ENCODE measurements around the gene ZBTB4. TPM values are rescaled to one million over a fixed set of nuclear protein-coding genes. Genes with fewer than 3 reads are reported as not detected.

ZBTB4 gene
- total RNA-seq, 2 donors from 2014 or later, result 50.5 to 67.3 TPM

GRCh38 chr17:7513850-7514419 lies 34.5 kb upstream of the ZBTB4 start:
- no peak for DNase-seq (ENCODE audit: low spot score)
- no peak overlapping the region for H3K4me3 ChIP-seq
- no peaks in the 10 kb centered on the region for H3K9me3 ChIP-seq
- peaks cover 54% of the 10 kb centered on the region for H3K36me3 ChIP-seq
- no peak overlapping the region for H3K27ac ChIP-seq
- H3K4me1 ChIP-seq, result no peaks in the 10 kb centered on the region
- H3K27me3 ChIP-seq, result no peaks in the 10 kb centered on the region
- TF ChIP-seq, protein P1, sequence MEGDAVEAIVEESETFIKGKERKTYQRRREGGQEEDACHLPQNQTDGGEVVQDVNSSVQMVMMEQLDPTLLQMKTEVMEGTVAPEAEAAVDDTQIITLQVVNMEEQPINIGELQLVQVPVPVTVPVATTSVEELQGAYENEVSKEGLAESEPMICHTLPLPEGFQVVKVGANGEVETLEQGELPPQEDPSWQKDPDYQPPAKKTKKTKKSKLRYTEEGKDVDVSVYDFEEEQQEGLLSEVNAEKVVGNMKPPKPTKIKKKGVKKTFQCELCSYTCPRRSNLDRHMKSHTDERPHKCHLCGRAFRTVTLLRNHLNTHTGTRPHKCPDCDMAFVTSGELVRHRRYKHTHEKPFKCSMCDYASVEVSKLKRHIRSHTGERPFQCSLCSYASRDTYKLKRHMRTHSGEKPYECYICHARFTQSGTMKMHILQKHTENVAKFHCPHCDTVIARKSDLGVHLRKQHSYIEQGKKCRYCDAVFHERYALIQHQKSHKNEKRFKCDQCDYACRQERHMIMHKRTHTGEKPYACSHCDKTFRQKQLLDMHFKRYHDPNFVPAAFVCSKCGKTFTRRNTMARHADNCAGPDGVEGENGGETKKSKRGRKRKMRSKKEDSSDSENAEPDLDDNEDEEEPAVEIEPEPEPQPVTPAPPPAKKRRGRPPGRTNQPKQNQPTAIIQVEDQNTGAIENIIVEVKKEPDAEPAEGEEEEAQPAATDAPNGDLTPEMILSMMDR (IDR thresholded peaks at IDR 0.05), result no peak

DNA sequence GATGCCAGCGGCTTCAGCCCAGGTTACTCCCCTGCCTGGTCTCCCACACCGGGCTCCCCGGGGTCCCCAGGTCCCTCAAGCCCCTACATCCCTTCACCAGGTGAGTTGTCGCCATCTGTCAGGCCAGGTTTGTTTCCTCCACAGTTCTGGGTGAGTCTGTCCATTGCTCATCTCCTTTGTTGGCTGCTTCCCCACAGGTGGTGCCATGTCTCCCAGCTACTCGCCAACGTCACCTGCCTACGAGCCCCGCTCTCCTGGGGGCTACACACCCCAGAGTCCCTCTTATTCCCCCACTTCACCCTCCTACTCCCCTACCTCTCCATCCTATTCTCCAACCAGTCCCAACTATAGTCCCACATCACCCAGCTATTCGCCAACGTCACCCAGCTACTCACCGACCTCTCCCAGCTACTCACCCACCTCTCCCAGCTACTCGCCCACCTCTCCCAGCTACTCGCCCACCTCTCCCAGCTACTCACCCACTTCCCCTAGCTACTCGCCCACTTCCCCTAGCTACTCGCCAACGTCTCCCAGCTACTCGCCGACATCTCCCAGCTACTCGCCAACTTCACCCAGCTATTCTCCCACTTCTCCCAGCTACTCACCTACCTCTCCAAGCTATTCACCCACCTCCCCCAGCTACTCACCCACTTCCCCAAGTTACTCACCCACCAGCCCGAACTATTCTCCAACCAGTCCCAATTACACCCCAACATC lies 33.6 kb upstream of the ZBTB4 start:
- Histone ChIP-seq H3K36me3 (peaks cover 63% of the 10 kb centered on the region), H3K27me3 (no peaks in the 10 kb centered on the region), H3K9me3 (no peaks in the 10 kb centered on the region), H3K27ac (no peak overlapping the region), H3K4me3 (no peak overlapping the region), H3K4me1 (no peaks in the 10 kb centered on the region)
- TF ChIP-seq, protein P1 (IDR thresholded peaks at IDR 0.05), result no peak
- no peak for DNase-seq (ENCODE audit: low spot score)

- no peaks in the 10 kb centered on the region for H3K9me3 ChIP-seq
- no peaks in the 10 kb centered on the region for H3K27me3 ChIP-seq
- no peak overlapping the region for H3K27ac ChIP-seq
- no peak for DNase-seq (ENCODE audit: low spot score)
- no peaks in the 10 kb centered on the region for H3K4me1 ChIP-seq
- no peak overlapping the region for H3K4me3 ChIP-seq
- TF ChIP-seq, protein P1 (IDR thresholded peaks at IDR 0.05), result no peak
- H3K36me3 ChIP-seq, result peaks cover 68% of the 10 kb centered on the region
Observed at GRCh38 chr17:7512105-7512504, 32.7 kb upstream of the ZBTB4 start.

DNA sequence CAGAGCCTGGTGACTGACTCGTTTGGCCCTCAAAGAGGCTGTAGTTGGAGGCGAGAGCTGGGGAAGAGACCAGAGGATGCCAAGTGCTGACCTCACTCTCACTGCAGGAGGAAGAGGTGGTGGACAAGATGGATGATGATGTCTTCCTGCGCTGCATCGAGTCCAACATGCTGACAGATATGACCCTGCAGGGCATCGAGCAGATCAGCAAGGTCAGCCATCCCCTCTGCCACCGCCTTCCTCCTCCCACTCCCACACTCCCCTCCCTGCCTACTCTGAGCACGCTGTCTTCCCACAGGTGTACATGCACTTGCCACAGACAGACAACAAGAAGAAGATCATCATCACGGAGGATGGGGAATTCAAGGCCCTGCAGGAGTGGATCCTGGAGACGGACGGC lies 31.7 kb upstream of the ZBTB4 start:
- Histone ChIP-seq H3K36me3 (peaks cover 78% of the 10 kb centered on the region), H3K9me3 (no peaks in the 10 kb centered on the region), H3K4me1 (no peaks in the 10 kb centered on the region), H3K4me3 (no peak overlapping the region), H3K27me3 (no peaks in the 10 kb centered on the region), H3K27ac (no peak overlapping the region)
- TF ChIP-seq, protein P1 (IDR thresholded peaks at IDR 0.05), result no peak
- no peak for DNase-seq (ENCODE audit: low spot score)

GRCh38 chr17:7509937-7510336 lies 30.5 kb upstream of the ZBTB4 start:
- DNase-seq (ENCODE audit: low spot score), result no peak
- Histone ChIP-seq H3K36me3 (peaks cover 90% of the 10 kb centered on the region), H3K4me3 (no peak overlapping the region), H3K9me3 (no peaks in the 10 kb centered on the region), H3K27ac (no peak overlapping the region), H3K27me3 (no peaks in the 10 kb centered on the region), H3K4me1 (no peaks in the 10 kb centered on the region)
- TF ChIP-seq, protein P1 (IDR thresholded peaks at IDR 0.05), result no peak
